ENCODE results near the gene USP1.

- TF ChIP-seq CTCF (IDR thresholded peaks at IDR 0.05) = no peak
- TF ChIP-seq CREM (CRISPR knock-in tag; IDR thresholded peaks at IDR 0.05) = no peak
- TF ChIP-seq ATF6 (CRISPR knock-in tag; IDR thresholded peaks at IDR 0.05) = no peak
- no peak for TF ChIP-seq FOXK1 (CRISPR knock-in tag; IDR thresholded peaks at IDR 0.05)
- no peak for TF ChIP-seq NR1H2 (CRISPR knock-in tag; IDR thresholded peaks at IDR 0.05)
Measured at GRCh38 chr1:62426794-62427193, 10.1 kb upstream of the USP1 start.

Measured in WTC11 (cell line).